ENCODE results near the gene PUSL1.

The PUSL1 gene

GRCh38 chr1:1294250-1294890 lies 14.0 kb upstream of the PUSL1 start:
- no peak for TF ChIP-seq POLR2A (IDR thresholded peaks at IDR 0.05; ENCODE audit: low read length)
- no peak for TF ChIP-seq GATA1 (IDR thresholded peaks at IDR 0.05; ENCODE audit: low read depth, low read length)
- no peak for DNase-seq

- TF ChIP-seq POLR2A (IDR thresholded peaks at IDR 0.05; ENCODE audit: low read length) (no peak), GATA1 (IDR thresholded peaks at IDR 0.05; ENCODE audit: low read depth, low read length) (no peak)
- DNase-seq, result no peak
These were observed 13.1 kb upstream of the PUSL1 start for GRCh38 chr1:1295154-1295923.

- TF ChIP-seq POLR2A (IDR thresholded peaks at IDR 0.05; ENCODE audit: low read length) (no peak), GATA1 (IDR thresholded peaks at IDR 0.05; ENCODE audit: low read depth, low read length) (no peak)
- no peak for DNase-seq
These were observed 12.0 kb upstream of the PUSL1 start for GRCh38 chr1:1296070-1297061.

- no peak for DNase-seq
- TF ChIP-seq GATA1 (IDR thresholded peaks at IDR 0.05; ENCODE audit: low read depth, low read length) (no peak), POLR2A (IDR thresholded peaks at IDR 0.05; ENCODE audit: low read length) (no peak)
These were observed 10.5 kb upstream of the PUSL1 start for GRCh38 chr1:1297802-1298424.

GRCh38 chr1:1298861-1299685 lies 9.3 kb upstream of the PUSL1 start:
- DNase-seq, result peak; percentile 39
- TF ChIP-seq GATA1 (IDR thresholded peaks at IDR 0.05; ENCODE audit: low read depth, low read length) (no peak), POLR2A (IDR thresholded peaks at IDR 0.05; ENCODE audit: low read length) (no peak)

GRCh38 chr1:1299686-1300351 lies 8.6 kb upstream of the PUSL1 start:
- TF ChIP-seq GATA1 (IDR thresholded peaks at IDR 0.05; ENCODE audit: low read depth, low read length) (no peak), POLR2A (IDR thresholded peaks at IDR 0.05; ENCODE audit: low read length) (no peak)
- DNase-seq, result peak in 1 of 2 experiments; percentile 20

- DNase-seq, result no peak
- TF ChIP-seq GATA1 (IDR thresholded peaks at IDR 0.05; ENCODE audit: low read depth, low read length) (no peak), POLR2A (IDR thresholded peaks at IDR 0.05; ENCODE audit: low read length) (no peak)
These were observed 8.1 kb upstream of the PUSL1 start for GRCh38 chr1:1300352-1300739.

- DNase-seq, result peak in 1 of 2 experiments; percentile 38
- TF ChIP-seq POLR2A (IDR thresholded peaks at IDR 0.05; ENCODE audit: low read length) (no peak), GATA1 (IDR thresholded peaks at IDR 0.05; ENCODE audit: low read depth, low read length) (no peak)
These were observed 6.4 kb upstream of the PUSL1 start for GRCh38 chr1:1302006-1302430.

- TF ChIP-seq GATA1 (IDR thresholded peaks at IDR 0.05; ENCODE audit: low read depth, low read length) (no peak), POLR2A (IDR thresholded peaks at IDR 0.05; ENCODE audit: low read length) (no peak)
- no peak for DNase-seq
These were observed 5.4 kb upstream of the PUSL1 start for GRCh38 chr1:1302951-1303509.

- TF ChIP-seq GATA1 (IDR thresholded peaks at IDR 0.05; ENCODE audit: low read depth, low read length) (no peak), POLR2A (IDR thresholded peaks at IDR 0.05; ENCODE audit: low read length) (no peak)
- DNase-seq, result no peak
These were observed 4.7 kb upstream of the PUSL1 start for GRCh38 chr1:1303736-1304135.

- peak in 1 of 2 experiments; percentile 39 for DNase-seq
- no peak for TF ChIP-seq POLR2A (IDR thresholded peaks at IDR 0.05; ENCODE audit: low read length)
- TF ChIP-seq GATA1 (IDR thresholded peaks at IDR 0.05; ENCODE audit: low read depth, low read length), result no peak
These were observed 3.8 kb upstream of the PUSL1 start for GRCh38 chr1:1304331-1305299.

Data from erythroblast (primary cell).